Measurements from ENCODE around the gene RPS29.
A peak's percentile ranks its signal among the peaks of the same experiment; 100 is the strongest.

Gene RPS29

DNA sequence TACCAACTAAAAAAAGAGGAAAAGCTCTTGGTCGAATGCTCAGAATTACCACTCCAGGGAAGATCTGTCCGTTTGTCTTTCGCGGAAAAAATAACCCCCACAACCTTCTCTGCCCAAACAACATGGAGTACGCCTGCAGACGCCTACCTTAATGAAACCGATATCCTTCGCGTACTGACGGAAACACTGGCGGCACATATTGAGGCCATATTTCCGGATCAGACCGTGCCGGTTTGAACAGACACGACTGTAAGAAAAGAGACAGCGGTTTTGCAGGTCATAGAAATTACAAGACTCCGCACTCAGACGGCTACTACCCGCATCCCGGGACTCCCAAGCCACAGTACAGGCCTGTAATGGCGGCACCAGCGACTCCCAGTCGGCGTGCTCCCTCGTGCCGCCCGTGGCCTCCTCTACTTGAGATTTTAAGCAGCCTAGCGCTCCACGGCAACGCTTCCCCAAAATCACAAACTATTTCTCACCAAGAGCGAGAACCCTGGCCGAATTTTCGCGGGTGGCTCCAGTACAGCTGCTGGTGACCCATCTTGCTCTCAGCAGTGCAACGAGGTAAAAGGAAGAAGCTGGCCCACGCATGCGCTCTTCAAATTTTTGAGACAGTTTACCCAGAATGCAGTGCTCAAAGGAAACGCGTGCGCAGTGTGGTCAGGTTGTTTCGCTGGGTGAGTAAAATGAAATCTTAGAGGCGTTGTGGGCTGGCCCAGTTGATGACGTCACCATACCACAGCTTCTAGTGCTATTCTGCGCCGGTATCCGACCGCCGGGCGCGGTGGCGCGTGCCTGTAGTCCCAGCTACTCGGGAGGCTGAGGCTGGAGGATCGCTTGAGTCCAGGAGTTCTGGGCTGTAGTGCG, at the start of gene RPS29:
TSS of gene RPS29 (minus strand) at position 578 of the 870 bp plus-strand sequence. CDS start at position 544, 34 bp downstream.
- TF ChIP-seq, protein P1, sequence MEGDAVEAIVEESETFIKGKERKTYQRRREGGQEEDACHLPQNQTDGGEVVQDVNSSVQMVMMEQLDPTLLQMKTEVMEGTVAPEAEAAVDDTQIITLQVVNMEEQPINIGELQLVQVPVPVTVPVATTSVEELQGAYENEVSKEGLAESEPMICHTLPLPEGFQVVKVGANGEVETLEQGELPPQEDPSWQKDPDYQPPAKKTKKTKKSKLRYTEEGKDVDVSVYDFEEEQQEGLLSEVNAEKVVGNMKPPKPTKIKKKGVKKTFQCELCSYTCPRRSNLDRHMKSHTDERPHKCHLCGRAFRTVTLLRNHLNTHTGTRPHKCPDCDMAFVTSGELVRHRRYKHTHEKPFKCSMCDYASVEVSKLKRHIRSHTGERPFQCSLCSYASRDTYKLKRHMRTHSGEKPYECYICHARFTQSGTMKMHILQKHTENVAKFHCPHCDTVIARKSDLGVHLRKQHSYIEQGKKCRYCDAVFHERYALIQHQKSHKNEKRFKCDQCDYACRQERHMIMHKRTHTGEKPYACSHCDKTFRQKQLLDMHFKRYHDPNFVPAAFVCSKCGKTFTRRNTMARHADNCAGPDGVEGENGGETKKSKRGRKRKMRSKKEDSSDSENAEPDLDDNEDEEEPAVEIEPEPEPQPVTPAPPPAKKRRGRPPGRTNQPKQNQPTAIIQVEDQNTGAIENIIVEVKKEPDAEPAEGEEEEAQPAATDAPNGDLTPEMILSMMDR (IDR thresholded peaks at IDR 0.05): no peak

DNA sequence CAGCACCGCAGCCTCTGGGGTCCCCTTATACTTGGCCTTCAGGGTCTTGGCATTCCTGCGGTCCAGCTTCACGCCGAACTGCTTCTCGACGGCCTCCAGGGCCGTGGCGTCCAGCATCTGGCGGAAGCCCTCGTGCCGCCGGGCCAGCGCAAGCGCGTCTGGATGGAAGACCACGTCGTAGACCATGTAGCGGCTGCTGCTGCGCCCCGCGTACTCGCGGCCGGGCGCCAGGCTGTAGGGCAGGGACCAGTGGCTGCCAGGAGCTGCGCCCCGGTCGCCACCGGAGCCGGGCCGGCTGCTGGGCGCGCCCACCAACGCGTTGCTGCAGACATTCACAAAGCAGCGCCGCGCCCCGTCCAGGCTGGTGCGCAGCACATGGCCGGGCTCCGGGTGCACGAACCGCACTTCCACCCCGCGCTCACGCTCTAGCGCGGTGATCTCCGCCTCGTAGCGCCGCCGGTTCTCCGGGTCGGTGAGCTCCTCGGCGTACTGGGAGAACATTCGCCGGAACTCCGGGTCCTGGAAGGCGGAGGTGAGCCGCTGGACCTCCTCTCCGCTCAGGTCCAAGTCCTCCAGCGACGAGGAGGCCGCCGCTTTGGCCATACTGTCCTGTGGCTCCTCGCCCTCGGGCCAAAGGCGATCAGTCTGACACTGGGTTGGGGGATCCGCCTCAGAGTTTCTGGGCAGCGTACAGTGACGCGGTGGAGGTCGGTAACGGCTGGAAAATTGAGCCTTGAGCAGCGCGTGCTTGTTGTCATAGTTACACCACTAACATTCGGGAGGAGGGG, 48.6 kb upstream of the RPS29 start, which contains the start of gene DNAAF2:
TSS of gene DNAAF2 (minus strand) at position 698 of the 788 bp plus-strand sequence. CDS start at position 603, 95 bp downstream.
- TF ChIP-seq, protein P1 (IDR thresholded peaks at IDR 0.05): no peak

DNA sequence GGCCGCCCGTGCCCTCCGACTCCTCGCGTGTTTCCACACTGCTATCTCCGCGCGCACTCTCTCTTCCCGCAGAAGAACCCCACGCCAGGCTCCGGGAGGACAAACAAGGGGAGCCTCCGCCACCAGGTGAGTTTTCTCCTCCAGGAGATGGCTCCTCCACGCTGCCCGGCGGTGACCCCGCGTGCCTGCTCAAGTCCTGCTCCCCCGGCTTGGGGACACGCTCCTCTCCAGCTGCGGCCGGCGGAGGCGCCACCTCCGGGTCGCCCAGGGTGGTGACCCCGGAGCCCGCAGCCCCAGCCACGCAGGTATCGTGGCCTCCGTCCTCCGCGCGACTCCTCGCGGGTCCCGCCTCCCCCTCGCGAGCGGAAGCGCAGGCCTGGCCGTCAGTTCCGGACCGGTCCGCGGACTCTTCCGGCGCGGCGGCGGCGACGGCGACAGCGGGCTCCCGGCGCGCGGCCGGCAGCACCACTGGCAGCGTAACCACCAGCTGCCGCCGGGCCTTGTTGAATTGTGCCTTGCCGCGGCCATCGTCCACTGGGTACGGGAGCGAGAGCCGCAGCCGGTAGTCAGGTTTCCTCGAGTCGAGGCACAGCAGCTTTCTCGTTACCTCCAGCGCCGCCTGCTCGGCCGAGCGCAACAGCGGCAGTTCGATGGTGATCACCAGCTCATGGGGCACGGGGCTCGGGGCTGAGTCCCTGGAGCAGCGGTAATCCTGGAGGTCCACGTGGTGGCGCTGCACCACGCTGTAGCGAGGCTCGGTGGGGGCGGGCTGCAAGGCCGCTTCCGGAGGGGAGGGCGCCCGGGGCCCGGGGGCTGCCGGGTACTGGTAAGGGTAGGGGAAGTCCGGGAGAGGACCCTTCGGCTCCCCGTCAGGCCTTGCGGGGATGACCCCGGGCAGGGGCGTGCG, 47.7 kb upstream of the RPS29 start:
- TF ChIP-seq, protein P1 (IDR thresholded peaks at IDR 0.05): peak; percentile 91

DNA sequence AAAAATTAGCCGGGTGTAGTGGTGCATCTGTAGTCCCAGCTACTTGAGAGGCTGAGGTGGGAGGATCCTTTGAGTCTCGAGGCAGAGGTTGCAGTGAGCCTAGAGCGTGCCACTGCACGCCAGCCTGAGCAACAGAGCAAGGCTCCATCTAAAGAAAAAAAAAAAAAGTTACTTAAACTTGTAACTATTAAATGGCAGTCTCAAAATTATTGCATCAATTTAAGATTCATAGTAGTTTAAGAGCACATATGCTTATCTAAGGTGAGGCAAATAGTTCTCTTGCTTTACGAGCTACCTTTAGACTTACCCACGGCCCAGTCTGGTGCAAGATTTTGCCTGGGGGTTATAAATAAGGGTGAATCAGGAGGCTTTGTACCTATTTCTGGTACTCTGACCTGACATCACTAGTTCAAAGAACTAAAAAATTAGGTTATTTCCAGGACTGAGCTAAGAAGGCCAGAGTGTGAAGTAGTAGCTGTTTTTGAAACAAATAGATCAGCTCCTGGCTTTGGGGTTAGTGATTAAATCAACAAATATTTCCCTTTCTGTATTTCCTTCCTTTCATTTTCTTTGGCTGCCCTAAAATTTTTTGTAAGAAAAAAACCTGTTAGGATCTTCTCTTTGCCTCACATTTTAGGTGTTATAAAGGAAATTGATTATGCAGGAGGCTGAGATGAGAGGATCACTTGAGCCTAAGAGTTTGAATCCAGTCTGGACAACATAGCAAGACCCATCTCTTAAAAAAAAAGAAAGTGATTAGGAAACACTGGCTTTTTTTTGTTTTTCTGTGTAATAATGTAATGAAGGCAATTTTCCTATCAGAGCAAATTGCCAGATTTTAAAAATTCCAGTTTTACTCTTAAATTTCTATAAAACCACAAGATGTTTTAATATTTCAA, 38.0 kb upstream of the RPS29 start:
- TF ChIP-seq, protein P1 (IDR thresholded peaks at IDR 0.05): no peak

GRCh38 chr14:49623387-49623786, 37.2 kb upstream of the RPS29 start:
- TF ChIP-seq, protein P1 (IDR thresholded peaks at IDR 0.05): no peak

DNA sequence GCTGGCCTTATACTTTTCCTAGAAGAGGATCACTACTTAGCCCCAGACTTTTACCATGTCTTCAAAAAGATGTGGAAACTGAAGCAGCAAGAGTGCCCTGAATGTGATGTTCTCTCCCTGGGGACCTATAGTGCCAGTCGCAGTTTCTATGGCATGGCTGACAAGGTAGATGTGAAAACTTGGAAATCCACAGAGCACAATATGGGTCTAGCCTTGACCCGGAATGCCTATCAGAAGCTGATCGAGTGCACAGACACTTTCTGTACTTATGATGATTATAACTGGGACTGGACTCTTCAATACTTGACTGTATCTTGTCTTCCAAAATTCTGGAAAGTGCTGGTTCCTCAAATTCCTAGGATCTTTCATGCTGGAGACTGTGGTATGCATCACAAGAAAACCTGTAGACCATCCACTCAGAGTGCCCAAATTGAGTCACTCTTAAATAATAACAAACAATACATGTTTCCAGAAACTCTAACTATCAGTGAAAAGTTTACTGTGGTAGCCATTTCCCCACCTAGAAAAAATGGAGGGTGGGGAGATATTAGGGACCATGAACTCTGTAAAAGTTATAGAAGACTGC, 35.9 kb upstream of the RPS29 start:
- TF ChIP-seq, protein P1 (IDR thresholded peaks at IDR 0.05): no peak
